ENCODE results near the gene LSAMP. TPM values are rescaled to one million over a fixed set of nuclear protein-coding genes. Genes with fewer than 3 reads are reported as not detected.

The LSAMP gene
- total RNA-seq, 1 experiment from 2014 or later, result not detected

GRCh38 chr3:115861166-115861733 lies 584.0 kb downstream of the LSAMP start:
- Histone ChIP-seq H3K79me2 (ENCODE audit: low read depth) (no peaks in the 10 kb centered on the region), H4K20me1 (ENCODE audit: insufficient read depth) (no peaks in the 10 kb centered on the region), H3K9me3 (ENCODE audit: insufficient read depth, low read depth) (no peaks in the 10 kb centered on the region), H3K36me3 (ENCODE audit: low read depth) (no peaks in the 10 kb centered on the region), H3K9me2 (ENCODE audit: insufficient read depth) (no peaks in the 10 kb centered on the region), H3K27ac (no peak overlapping the region), H3K4me1 (replicated peaks; ENCODE audit: insufficient read depth) (no peaks in the 10 kb centered on the region), H2AFZ (no peak overlapping the region), H3F3A (ENCODE audit: insufficient read depth, low read depth) (no peaks in the 10 kb centered on the region), H3K27me3 (ENCODE audit: insufficient read depth, low read depth) (no peaks in the 10 kb centered on the region), H3K4me2 (no peak overlapping the region), H3K4me3 (no peak overlapping the region)
- TF ChIP-seq CTCF (conservative IDR thresholded peaks at IDR 0.05) (no peak), EZH2 (IDR thresholded peaks at IDR 0.05; ENCODE audit: low read depth) (no peak)
- BruUV-seq (replicated peaks), result no TSS peak
- no peak for DNase-seq
- ChIA-PET CTCF (no interaction called here), POLR2A (ENCODE audit: unreplicated experiment) (no interaction called here)
- intact Hi-C loops (cut with micrococcal nuclease; ENCODE audit: unreplicated experiment), result no loop called here

- no peaks in the 10 kb centered on the region for H3K79me2 ChIP-seq (ENCODE audit: low read depth)
- no TSS peak for BruUV-seq (replicated peaks)
- no peak overlapping the region for H2AFZ ChIP-seq
- TF ChIP-seq EZH2 (IDR thresholded peaks at IDR 0.05; ENCODE audit: low read depth) (no peak), CTCF (conservative IDR thresholded peaks at IDR 0.05) (no peak)
- no peaks in the 10 kb centered on the region for H3K27me3 ChIP-seq (ENCODE audit: insufficient read depth, low read depth)
- H3F3A ChIP-seq (ENCODE audit: insufficient read depth, low read depth), result no peaks in the 10 kb centered on the region
- intact Hi-C loops (cut with micrococcal nuclease; ENCODE audit: unreplicated experiment), result no loop called here
- no peak for DNase-seq
- no peaks in the 10 kb centered on the region for H3K4me1 ChIP-seq (replicated peaks; ENCODE audit: insufficient read depth)
- CTCF ChIA-PET, result no interaction called here
- H3K27ac ChIP-seq, result no peak overlapping the region
- H3K36me3 ChIP-seq (ENCODE audit: low read depth), result no peaks in the 10 kb centered on the region
- no peaks in the 10 kb centered on the region for H4K20me1 ChIP-seq (ENCODE audit: insufficient read depth)
- POLR2A ChIA-PET (ENCODE audit: unreplicated experiment), result no interaction called here
- no peak overlapping the region for H3K4me3 ChIP-seq
- H3K9me3 ChIP-seq (ENCODE audit: insufficient read depth, low read depth), result no peaks in the 10 kb centered on the region
- no peaks in the 10 kb centered on the region for H3K9me2 ChIP-seq (ENCODE audit: insufficient read depth)
- no peak overlapping the region for H3K4me2 ChIP-seq
Observed at GRCh38 chr3:115860766-115861165, 584.5 kb downstream of the LSAMP start.

GRCh38 chr3:115859002-115859807 lies 586.1 kb downstream of the LSAMP start:
- intact Hi-C loops (cut with micrococcal nuclease; ENCODE audit: unreplicated experiment), result no loop called here
- ChIA-PET POLR2A (ENCODE audit: unreplicated experiment) (no interaction called here), CTCF (no interaction called here)
- no peak for TF ChIP-seq EZH2 (IDR thresholded peaks at IDR 0.05; ENCODE audit: low read depth)
- TF ChIP-seq CTCF (conservative IDR thresholded peaks at IDR 0.05), result no peak
- no peak overlapping the region for H3K4me3 ChIP-seq
- no peaks in the 10 kb centered on the region for H3F3A ChIP-seq (ENCODE audit: insufficient read depth, low read depth)
- no peaks in the 10 kb centered on the region for H3K79me2 ChIP-seq (ENCODE audit: low read depth)
- H3K4me1 ChIP-seq (replicated peaks; ENCODE audit: insufficient read depth), result no peaks in the 10 kb centered on the region
- no peaks in the 10 kb centered on the region for H3K9me3 ChIP-seq (ENCODE audit: insufficient read depth, low read depth)
- H4K20me1 ChIP-seq (ENCODE audit: insufficient read depth), result no peaks in the 10 kb centered on the region
- DNase-seq, result no peak
- H3K27ac ChIP-seq, result no peak overlapping the region
- no peaks in the 10 kb centered on the region for H3K27me3 ChIP-seq (ENCODE audit: insufficient read depth, low read depth)
- no peaks in the 10 kb centered on the region for H3K36me3 ChIP-seq (ENCODE audit: low read depth)
- H3K4me2 ChIP-seq, result no peak overlapping the region
- H3K9me2 ChIP-seq (ENCODE audit: insufficient read depth), result no peaks in the 10 kb centered on the region
- BruUV-seq (replicated peaks), result no TSS peak
- 0 out of 2 replicates have a peak overlapping the region, but pooled peaks have one; percentile 22 for H2AFZ ChIP-seq

All from PC-9 (cell line).